Measurements from ENCODE around the gene COG7. TPM values are rescaled to one million over a fixed set of nuclear protein-coding genes. Genes with fewer than 3 reads are reported as not detected.
"Not testable (repeated sequence)": the region's sequence is repeated elsewhere in the genome, so short reads cannot be mapped to it uniquely, and the experiment has no call there.

Gene COG7
- polyA plus RNA-seq, 1 donor, result 15.7 TPM

- DNase-seq, result peak; percentile 68
These were observed 44.1 kb downstream of the COG7 start for GRCh38 chr16:23408823-23409298.

GRCh38 chr16:23408242-23408822, 44.7 kb downstream of the COG7 start:
- DNase-seq, result no peak

- no peak for DNase-seq
These were observed 45.4 kb downstream of the COG7 start for GRCh38 chr16:23407436-23408127.

- no peak for DNase-seq
These were observed 46.3 kb downstream of the COG7 start for GRCh38 chr16:23406546-23407240.

- DNase-seq, result no peak
These were observed 47.0 kb downstream of the COG7 start for GRCh38 chr16:23406024-23406423.

GRCh38 chr16:23403547-23403946, 49.4 kb downstream of the COG7 start:
- DNase-seq, result no peak

GRCh38 chr16:23402100-23402499, 50.9 kb downstream of the COG7 start:
- DNase-seq, result no peak

- no peak for DNase-seq
These were observed 51.9 kb downstream of the COG7 start for GRCh38 chr16:23401139-23401538.

GRCh38 chr16:23400447-23400846, 52.5 kb downstream of the COG7 start:
- DNase-seq, result not testable (repeated sequence)

GRCh38 chr16:23398987-23399805, 53.8 kb downstream of the COG7 start:
- DNase-seq, result peak; percentile 81

GRCh38 chr16:23397464-23397863, 55.5 kb downstream of the COG7 start:
- no peak for DNase-seq

- DNase-seq, result no peak
These were observed 57.3 kb downstream of the COG7 start for GRCh38 chr16:23395732-23396131.

- DNase-seq, result no peak
These were observed 58.7 kb downstream of the COG7 start for GRCh38 chr16:23394141-23394831.

GRCh38 chr16:23392223-23392600, 60.8 kb downstream of the COG7 start:
- DNase-seq, result no peak

GRCh38 chr16:23391381-23392222, 61.4 kb downstream of the COG7 start:
- no peak for DNase-seq

- not testable (repeated sequence) for DNase-seq
These were observed 63.1 kb downstream of the COG7 start for GRCh38 chr16:23389936-23390335.

GRCh38 chr16:23389201-23389600, 63.8 kb downstream of the COG7 start:
- no peak for DNase-seq

GRCh38 chr16:23388786-23389185, 64.2 kb downstream of the COG7 start:
- no peak for DNase-seq

GRCh38 chr16:23387666-23388065, 65.3 kb downstream of the COG7 start:
- DNase-seq, result no peak

- DNase-seq, result no peak
These were observed 67.5 kb downstream of the COG7 start for GRCh38 chr16:23385441-23385840.

GRCh38 chr16:23384878-23385277, 68.1 kb downstream of the COG7 start:
- DNase-seq, result no peak

Data from hindlimb muscle (tissue), 1 donor.